Activated naive CD8-positive, alpha-beta T cell treated with anti-CD3 and anti-CD28 coated beads, Interleukin-2, amount 50 U/mL, for 24 hours (primary cell): ENCODE data around the gene PPP1R1C.

Source experiments
- ATAC-seq: fragments of 150-1000 bp; cut with Tn5 transposase; one replicate; pipeline ENCODE4 v1.10.0; 2021
- DNase-seq: peaks from one replicate; pipeline ENCODE4 v3.0.0; 2021
- H3K27ac Mint-ChIP-seq: one replicate; pipeline ENCODE4 v1.8.0; 2021; ENCODE audit warnings: mild to moderate bottlenecking, mixed read lengths
- H3K27me3 Mint-ChIP-seq: one replicate; pipeline ENCODE4 v1.8.0; 2021; ENCODE audit warnings: mixed read lengths
- H3K36me3 Mint-ChIP-seq: one replicate; pipeline ENCODE4 v1.8.0; 2021; ENCODE audit warnings: low read depth, mixed read lengths
- H3K4me1 Mint-ChIP-seq: one replicate; pipeline ENCODE4 v1.8.0; 2021; ENCODE audit warnings: mixed read lengths
- H3K4me3 Mint-ChIP-seq: one replicate; pipeline ENCODE4 v1.8.0; 2021; ENCODE audit warnings: mild to moderate bottlenecking, moderate library complexity, mixed read lengths
- H3K9me3 Mint-ChIP-seq: one replicate; pipeline ENCODE4 v1.8.0; 2021; ENCODE audit warnings: mixed read lengths

The PPP1R1C gene

GRCh38 chr2:181984814-181985631 is 630 bp upstream of the PPP1R1C start:
- ATAC-seq: no peak
- H3K36me3 Mint-ChIP-seq: no peaks in the 10 kb centered on the region
- H3K4me1 Mint-ChIP-seq: no peaks in the 10 kb centered on the region
- H3K9me3 Mint-ChIP-seq: no peaks in the 10 kb centered on the region
- DNase-seq: no peak
- no peak overlapping the region for H3K4me3 Mint-ChIP-seq
- no peak overlapping the region for H3K27ac Mint-ChIP-seq
- H3K27me3 Mint-ChIP-seq: peaks cover 2% of the 10 kb centered on the region

GRCh38 chr2:181988154-181988924 is 2.7 kb downstream of the PPP1R1C start:
- DNase-seq (no peak), ATAC-seq (no peak)
- Mint-ChIP-seq H3K36me3 (no peaks in the 10 kb centered on the region), H3K9me3 (no peaks in the 10 kb centered on the region), H3K4me1 (no peaks in the 10 kb centered on the region), H3K27me3 (peaks cover 2% of the 10 kb centered on the region), H3K27ac (no peak overlapping the region), H3K4me3 (no peak overlapping the region)

- Mint-ChIP-seq H3K4me3 (no peak overlapping the region), H3K9me3 (no peaks in the 10 kb centered on the region), H3K36me3 (no peaks in the 10 kb centered on the region), H3K4me1 (no peaks in the 10 kb centered on the region), H3K27ac (no peak overlapping the region), H3K27me3 (peaks cover 2% of the 10 kb centered on the region)
- DNase-seq (no peak), ATAC-seq (no peak)
These were observed 3.4 kb downstream of the PPP1R1C start for GRCh38 chr2:181989099-181989498.

GRCh38 chr2:181991171-181991885 is 5.7 kb downstream of the PPP1R1C start:
- Mint-ChIP-seq H3K4me3 (no peak overlapping the region), H3K9me3 (no peaks in the 10 kb centered on the region), H3K4me1 (no peaks in the 10 kb centered on the region), H3K27me3 (peaks cover 2% of the 10 kb centered on the region), H3K36me3 (no peaks in the 10 kb centered on the region), H3K27ac (no peak overlapping the region)
- DNase-seq (no peak), ATAC-seq (no peak)

GRCh38 chr2:181992776-181993175 is 7.1 kb downstream of the PPP1R1C start:
- ATAC-seq: no peak
- no peak for DNase-seq
- H3K4me3 Mint-ChIP-seq: no peak overlapping the region
- no peak overlapping the region for H3K27ac Mint-ChIP-seq
- no peaks in the 10 kb centered on the region for H3K9me3 Mint-ChIP-seq
- H3K27me3 Mint-ChIP-seq: peaks cover 2% of the 10 kb centered on the region
- H3K4me1 Mint-ChIP-seq: no peaks in the 10 kb centered on the region
- H3K36me3 Mint-ChIP-seq: no peaks in the 10 kb centered on the region

DNA sequence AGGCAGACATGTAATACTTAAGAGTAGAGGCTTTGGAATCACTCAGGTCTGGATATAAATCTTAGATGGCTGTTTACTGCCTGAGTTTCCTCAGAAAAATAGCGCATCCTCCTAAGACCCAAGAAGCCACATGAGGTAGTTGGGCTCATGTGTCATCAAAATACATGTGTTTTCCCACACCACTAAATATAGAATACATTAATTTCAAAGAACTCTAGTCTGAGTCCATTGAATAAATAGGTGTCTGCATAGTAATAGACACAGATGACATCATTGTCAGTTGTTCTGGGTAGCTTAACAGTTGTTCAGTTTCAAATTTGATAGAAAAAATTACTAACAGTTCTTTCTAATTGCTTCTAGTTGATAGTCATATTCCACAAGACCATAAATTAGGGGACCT is 9.6 kb downstream of the PPP1R1C start:
- Mint-ChIP-seq H3K4me3 (no peak overlapping the region), H3K36me3 (no peaks in the 10 kb centered on the region), H3K4me1 (peaks cover 2% of the 10 kb centered on the region), H3K9me3 (no peaks in the 10 kb centered on the region), H3K27ac (no peak overlapping the region), H3K27me3 (no peaks in the 10 kb centered on the region)
- ATAC-seq: no peak
- no peak for DNase-seq

GRCh38 chr2:181998041-181998835 is 12.6 kb downstream of the PPP1R1C start:
- Mint-ChIP-seq H3K9me3 (no peaks in the 10 kb centered on the region), H3K27me3 (no peaks in the 10 kb centered on the region), H3K27ac (no peak overlapping the region), H3K4me3 (no peak overlapping the region), H3K4me1 (peaks cover 2% of the 10 kb centered on the region), H3K36me3 (no peaks in the 10 kb centered on the region)
- DNase-seq: no peak
- ATAC-seq: no peak

- Mint-ChIP-seq H3K36me3 (no peaks in the 10 kb centered on the region), H3K4me3 (no peak overlapping the region), H3K9me3 (no peaks in the 10 kb centered on the region), H3K27me3 (no peaks in the 10 kb centered on the region), H3K27ac (no peak overlapping the region), H3K4me1 (peaks cover 2% of the 10 kb centered on the region)
- ATAC-seq (no peak), DNase-seq (no peak)
These were observed 13.4 kb downstream of the PPP1R1C start for GRCh38 chr2:181998891-181999654.

GRCh38 chr2:181999911-182000310 is 14.3 kb downstream of the PPP1R1C start:
- H3K4me3 Mint-ChIP-seq: no peak overlapping the region
- no peaks in the 10 kb centered on the region for H3K9me3 Mint-ChIP-seq
- DNase-seq: no peak
- no peak overlapping the region for H3K27ac Mint-ChIP-seq
- H3K4me1 Mint-ChIP-seq: peaks cover 2% of the 10 kb centered on the region
- H3K27me3 Mint-ChIP-seq: no peaks in the 10 kb centered on the region
- H3K36me3 Mint-ChIP-seq: no peaks in the 10 kb centered on the region
- ATAC-seq: no peak

GRCh38 chr2:182004945-182005520 is 19.4 kb downstream of the PPP1R1C start:
- DNase-seq: no peak
- H3K4me1 Mint-ChIP-seq: no peaks in the 10 kb centered on the region
- no peaks in the 10 kb centered on the region for H3K9me3 Mint-ChIP-seq
- no peak overlapping the region for H3K27ac Mint-ChIP-seq
- H3K27me3 Mint-ChIP-seq: peaks cover 1% of the 10 kb centered on the region
- no peak for ATAC-seq
- H3K36me3 Mint-ChIP-seq: no peaks in the 10 kb centered on the region
- H3K4me3 Mint-ChIP-seq: no peak overlapping the region

GRCh38 chr2:182006595-182007341 is 21.1 kb downstream of the PPP1R1C start:
- Mint-ChIP-seq H3K9me3 (peaks cover 3% of the 10 kb centered on the region), H3K27me3 (peaks cover 1% of the 10 kb centered on the region), H3K4me3 (no peak overlapping the region), H3K4me1 (no peaks in the 10 kb centered on the region), H3K27ac (no peak overlapping the region), H3K36me3 (no peaks in the 10 kb centered on the region)
- DNase-seq: no peak
- ATAC-seq: no peak

- H3K27ac Mint-ChIP-seq: no peak overlapping the region
- H3K27me3 Mint-ChIP-seq: peaks cover 3% of the 10 kb centered on the region
- DNase-seq: no peak
- H3K9me3 Mint-ChIP-seq: peaks cover 22% of the 10 kb centered on the region
- peak; percentile 43 for ATAC-seq
- H3K4me1 Mint-ChIP-seq: no peaks in the 10 kb centered on the region
- H3K36me3 Mint-ChIP-seq: no peaks in the 10 kb centered on the region
- H3K4me3 Mint-ChIP-seq: no peak overlapping the region
These were observed 28.6 kb downstream of the PPP1R1C start for GRCh38 chr2:182014284-182014683.
